Measurements from ENCODE around the gene KAT6B. TPM values are rescaled to one million over a fixed set of nuclear protein-coding genes. Genes with fewer than 3 reads are reported as not detected.
"Not testable (repeated sequence)": the region's sequence is repeated elsewhere in the genome, so short reads cannot be mapped to it uniquely, and the experiment has no call there.

Gene KAT6B
- total RNA-seq, 6 experiments from 2014 or later = 17.8 to 27.5 (median 23.6) TPM

GRCh38 chr10:74919671-74920070, 93.3 kb downstream of the KAT6B start:
- H3K27me3 Mint-ChIP-seq (ENCODE audit: insufficient read depth) = peaks cover 4% of the 10 kb centered on the region; the same call in 1 of the 2 replicates
- DNase-seq = no peak
- no peak overlapping the region for H3K27ac Mint-ChIP-seq
- peaks cover 7% of the 10 kb centered on the region for H3K9me3 Mint-ChIP-seq
- H3K4me3 Mint-ChIP-seq = 0 out of 2 replicates have a peak overlapping the region, but pooled peaks have one; percentile 22
- TF ChIP-seq CTCF (IDR thresholded peaks at IDR 0.05) = no peak
- peaks cover 15% of the 10 kb centered on the region for H3K36me3 Mint-ChIP-seq (ENCODE audit: low read depth)
- peaks cover 72% of the 10 kb centered on the region for H3K4me1 Mint-ChIP-seq (ENCODE audit: low read depth)

- H3K27ac Mint-ChIP-seq; H3K4me3 Mint-ChIP-seq; DNase-seq; H3K27me3 Mint-ChIP-seq (ENCODE audit: insufficient read depth); H3K9me3 Mint-ChIP-seq: not testable (repeated sequence)
- H3K4me1 Mint-ChIP-seq (ENCODE audit: low read depth) = peaks cover 81% of the 10 kb centered on the region
- H3K36me3 Mint-ChIP-seq (ENCODE audit: low read depth) = peaks cover 15% of the 10 kb centered on the region
Measured at GRCh38 chr10:74921070-74921469, 94.7 kb downstream of the KAT6B start.

GRCh38 chr10:74921744-74922143, 95.3 kb downstream of the KAT6B start:
- no peak for DNase-seq
- TF ChIP-seq CTCF (IDR thresholded peaks at IDR 0.05) = no peak
- peaks cover 78% of the 10 kb centered on the region for H3K4me1 Mint-ChIP-seq (ENCODE audit: low read depth)
- peak overlapping the region; percentile 19; the same call in 1 of the 2 replicates for H3K27ac Mint-ChIP-seq
- peaks cover 17% of the 10 kb centered on the region for H3K36me3 Mint-ChIP-seq (ENCODE audit: low read depth)
- H3K9me3 Mint-ChIP-seq = peaks cover 7% of the 10 kb centered on the region
- peaks cover 4% of the 10 kb centered on the region; the same call in 1 of the 2 replicates for H3K27me3 Mint-ChIP-seq (ENCODE audit: insufficient read depth)
- peak overlapping the region; percentile 22; the same call in 1 of the 2 replicates for H3K4me3 Mint-ChIP-seq

GRCh38 chr10:74922921-74923320, 96.5 kb downstream of the KAT6B start:
- H3K4me3 Mint-ChIP-seq = peak overlapping the region; percentile 69
- peaks cover 20% of the 10 kb centered on the region for H3K36me3 Mint-ChIP-seq (ENCODE audit: low read depth)
- peaks cover 79% of the 10 kb centered on the region for H3K4me1 Mint-ChIP-seq (ENCODE audit: low read depth)
- H3K27me3 Mint-ChIP-seq (ENCODE audit: insufficient read depth) = peaks cover 7% of the 10 kb centered on the region; the same call in 1 of the 2 replicates
- no peak for DNase-seq
- H3K9me3 Mint-ChIP-seq = peaks cover 7% of the 10 kb centered on the region
- peak overlapping the region; percentile 78 for H3K27ac Mint-ChIP-seq
- TF ChIP-seq CTCF (IDR thresholded peaks at IDR 0.05) = no peak

GRCh38 chr10:74923556-74923955, 97.2 kb downstream of the KAT6B start:
- Mint-ChIP-seq H3K9me3 (peaks cover 7% of the 10 kb centered on the region), H3K27ac (peak overlapping the region; percentile 78), H3K36me3 (ENCODE audit: low read depth) (peaks cover 20% of the 10 kb centered on the region), H3K4me1 (ENCODE audit: low read depth) (peaks cover 79% of the 10 kb centered on the region), H3K4me3 (peak overlapping the region; percentile 69), H3K27me3 (ENCODE audit: insufficient read depth) (peaks cover 7% of the 10 kb centered on the region; the same call in 1 of the 2 replicates)
- TF ChIP-seq CTCF (IDR thresholded peaks at IDR 0.05) = no peak
- no peak for DNase-seq

- DNase-seq = peak; percentile 96
- TF ChIP-seq CTCF (IDR thresholded peaks at IDR 0.05) = no peak
- H3K36me3 Mint-ChIP-seq (ENCODE audit: low read depth) = peaks cover 19% of the 10 kb centered on the region
- peak overlapping the region; percentile 69 for H3K4me3 Mint-ChIP-seq
- H3K27ac Mint-ChIP-seq = peak overlapping the region; percentile 78
- peaks cover 7% of the 10 kb centered on the region; the same call in 1 of the 2 replicates for H3K27me3 Mint-ChIP-seq (ENCODE audit: insufficient read depth)
- H3K9me3 Mint-ChIP-seq = peaks cover 6% of the 10 kb centered on the region
- H3K4me1 Mint-ChIP-seq (ENCODE audit: low read depth) = peaks cover 85% of the 10 kb centered on the region
Measured at GRCh38 chr10:74924251-74924963, 98.0 kb downstream of the KAT6B start.
